Activated T-cell treated with anti-CD3 and anti-CD28 coated beads for 24 hours (primary cell): ENCODE data around the gene LDLRAD2.

ENCODE experiments used
- DNase-seq: peaks from one replicate; pipeline ENCODE4 v3.0.0-alpha.2; 2020; ENCODE audit warnings: low read depth

The LDLRAD2 gene

GRCh38 chr1:21860971-21861370, 48.9 kb downstream of the LDLRAD2 start:
- no peak for DNase-seq

DNA sequence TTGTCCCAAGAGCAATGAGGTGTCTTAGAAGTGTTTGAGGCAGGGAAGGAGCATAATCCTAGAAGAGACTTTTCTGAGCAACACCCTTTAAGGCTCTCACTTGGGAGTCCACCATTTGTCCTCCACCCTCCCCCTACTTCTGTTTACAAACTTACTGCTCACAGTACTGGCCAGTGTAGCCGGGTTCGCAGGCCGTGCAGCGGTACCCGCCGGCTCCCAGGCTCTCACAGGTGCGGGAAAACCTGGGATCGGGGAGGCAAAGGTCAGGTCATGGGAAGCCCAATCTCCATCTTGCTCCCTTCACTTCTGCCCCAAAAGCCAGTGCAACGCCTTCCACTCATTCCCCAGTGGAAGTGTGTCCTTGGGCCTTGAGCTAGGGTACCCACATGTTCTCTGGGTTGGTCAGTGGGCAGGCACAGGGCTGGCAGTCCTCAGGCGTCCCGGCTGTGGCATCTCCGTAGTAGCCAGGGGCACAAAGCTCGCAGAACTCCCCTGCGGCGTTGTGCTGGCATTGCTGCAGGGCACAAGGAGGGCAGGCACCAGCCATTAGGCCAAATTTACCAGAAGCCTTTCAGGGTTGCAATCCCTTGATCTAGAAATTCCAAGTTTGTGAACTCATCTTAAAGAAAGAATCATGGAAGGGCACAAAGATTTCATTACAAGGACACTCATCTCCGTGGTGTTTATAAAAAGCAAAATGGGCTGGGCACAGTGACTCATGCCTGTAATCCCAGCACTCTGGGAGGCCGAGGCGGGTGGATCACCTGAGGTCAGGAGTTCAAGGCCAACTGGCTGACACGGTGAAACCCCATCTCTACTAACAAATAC, 49.8 kb downstream of the LDLRAD2 start:
- DNase-seq = no peak

DNA sequence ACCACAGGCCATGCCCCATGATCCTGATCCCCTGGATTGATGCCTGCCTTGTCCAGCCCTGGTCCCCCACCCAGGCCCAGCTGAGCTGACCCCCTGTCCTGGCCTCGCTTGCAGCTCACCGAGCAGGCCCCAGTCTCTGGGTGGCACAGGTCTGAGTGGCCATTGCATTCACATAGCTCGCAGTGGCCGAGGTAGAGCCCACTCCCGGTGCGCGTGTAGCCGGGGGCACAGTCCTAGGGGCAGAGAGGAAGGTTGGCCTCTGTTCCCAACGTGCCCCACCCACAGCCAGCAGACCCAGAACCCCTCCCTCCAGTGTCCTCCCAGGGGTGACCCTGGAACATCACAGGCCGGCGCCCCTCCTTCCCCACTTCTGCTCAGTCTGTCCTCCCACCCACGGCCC, 51.9 kb downstream of the LDLRAD2 start:
- DNase-seq = no peak

- DNase-seq = no peak
These were observed 52.7 kb downstream of the LDLRAD2 start for GRCh38 chr1:21864730-21865129.

- DNase-seq = no peak
These were observed 53.5 kb downstream of the LDLRAD2 start for GRCh38 chr1:21865609-21865942.

GRCh38 chr1:21865943-21866706, 54.1 kb downstream of the LDLRAD2 start:
- DNase-seq = no peak

- DNase-seq = no peak
These were observed 54.6 kb downstream of the LDLRAD2 start for GRCh38 chr1:21866707-21867043.

DNA sequence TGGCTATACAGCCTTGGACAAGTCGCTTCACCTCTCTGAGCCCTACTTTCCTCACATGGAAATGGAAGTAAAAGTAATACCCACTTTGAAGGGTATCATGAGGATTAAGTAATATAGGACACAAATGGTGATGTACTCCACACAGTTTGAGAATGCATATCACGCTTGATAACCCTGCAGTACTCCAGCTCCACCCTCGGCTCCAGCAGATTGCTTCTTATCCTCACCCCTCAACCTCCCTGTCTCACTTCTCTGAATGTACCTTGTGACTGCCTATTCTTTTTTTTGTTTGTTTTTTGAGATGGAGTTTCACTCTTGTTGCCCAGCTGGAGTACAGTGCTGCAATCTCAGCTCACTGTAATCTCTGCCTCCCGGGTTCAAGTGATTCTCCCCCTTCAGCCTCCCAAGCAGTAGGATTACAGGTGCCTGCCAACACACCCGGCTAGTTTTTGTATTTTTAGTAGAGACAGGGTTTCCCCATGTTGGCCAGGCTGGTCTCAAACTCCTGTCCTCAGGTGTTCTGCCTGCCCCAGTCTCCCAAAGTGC, 55.5 kb downstream of the LDLRAD2 start:
- DNase-seq = no peak

- no peak for DNase-seq
These were observed 56.4 kb downstream of the LDLRAD2 start for GRCh38 chr1:21868482-21868881.

DNA sequence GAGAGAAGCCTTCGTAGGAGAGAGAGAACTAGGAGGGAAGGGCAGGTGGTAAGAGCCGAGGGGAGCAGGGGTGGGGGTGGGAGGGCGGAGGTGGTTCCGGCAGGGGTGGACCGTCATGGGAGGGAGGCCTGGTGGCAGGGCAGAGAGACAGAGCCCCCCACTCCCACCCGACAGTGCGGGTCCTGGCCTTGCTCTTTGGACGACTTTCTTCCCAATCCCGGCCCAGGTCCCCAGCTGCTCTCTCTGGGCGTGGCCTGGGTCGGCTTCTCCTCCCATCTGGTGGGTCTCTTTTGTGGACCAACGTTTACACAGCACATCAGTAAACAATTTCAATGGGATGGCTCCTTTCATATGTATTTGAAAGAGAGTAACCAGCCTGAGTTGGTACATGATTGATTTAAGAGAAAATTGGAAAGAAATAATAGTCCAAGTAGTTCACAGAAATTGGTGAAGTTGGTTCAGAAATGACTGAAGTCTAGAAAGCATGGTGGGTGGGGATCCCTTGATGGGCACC, 56.9 kb downstream of the LDLRAD2 start:
- DNase-seq = no peak

DNA sequence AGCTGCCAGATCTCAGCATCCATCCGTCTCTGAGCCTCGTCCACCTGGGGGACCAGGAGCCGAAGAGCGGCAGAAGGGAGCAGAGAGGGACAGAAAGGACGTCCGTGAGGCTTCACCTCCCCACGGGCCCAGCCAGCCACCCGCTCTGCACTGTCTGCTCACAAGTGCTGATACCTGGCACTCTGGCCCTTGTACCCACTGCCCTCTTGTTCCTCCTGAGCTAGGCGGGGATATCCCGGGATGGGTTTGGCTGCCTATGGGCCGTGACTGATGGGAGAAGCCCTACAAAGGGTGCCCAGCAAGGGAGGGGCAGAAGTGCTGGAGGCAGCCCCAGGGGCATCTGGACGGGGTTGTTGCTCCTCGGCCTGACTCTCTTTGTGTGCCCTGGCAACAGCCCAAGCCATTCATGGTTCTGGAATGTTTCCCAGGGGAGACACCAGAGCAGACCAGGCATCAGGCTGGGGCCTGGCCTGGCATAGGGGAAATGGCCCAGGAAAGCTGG, 57.6 kb downstream of the LDLRAD2 start:
- DNase-seq = no peak

DNA sequence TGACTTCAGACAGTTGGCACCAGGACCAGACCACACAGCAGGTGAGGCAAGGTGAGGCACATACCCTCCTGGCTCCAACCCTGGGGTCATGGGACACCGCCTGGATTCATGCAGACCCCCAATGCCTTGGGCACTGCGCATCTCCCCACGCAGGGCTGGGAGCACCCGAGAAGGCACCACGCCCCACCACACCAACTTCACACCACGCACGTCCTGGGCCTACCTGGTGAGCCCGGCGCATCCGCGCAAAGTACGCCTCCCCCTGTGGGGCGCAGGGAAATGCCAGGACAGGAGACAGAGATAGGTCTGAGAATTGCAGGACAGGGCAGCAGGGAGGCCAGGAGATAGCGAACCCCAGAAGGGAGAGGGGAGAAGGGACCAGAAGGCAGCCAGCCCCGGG, 58.5 kb downstream of the LDLRAD2 start:
- DNase-seq = no peak

DNA sequence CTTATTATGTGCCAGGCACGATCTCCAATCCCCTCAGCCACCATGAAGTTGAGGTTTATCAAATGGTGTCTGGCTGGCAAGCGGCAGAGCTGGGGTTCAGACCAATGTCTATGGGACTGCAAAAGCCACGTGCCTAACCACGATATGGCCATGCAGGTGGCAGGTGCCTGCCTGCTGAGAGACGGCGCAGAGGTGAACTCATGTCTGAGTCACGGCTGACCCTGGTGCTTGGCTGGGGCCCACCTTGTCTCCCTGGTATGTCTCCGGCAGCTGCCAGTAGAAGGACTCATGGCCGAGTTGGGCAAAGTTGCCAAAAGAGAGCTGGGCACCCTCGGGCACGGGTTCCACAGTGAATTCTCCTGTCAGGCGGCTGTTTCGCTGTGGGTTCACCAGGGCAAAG, 59.9 kb downstream of the LDLRAD2 start:
- no peak for DNase-seq

DNA sequence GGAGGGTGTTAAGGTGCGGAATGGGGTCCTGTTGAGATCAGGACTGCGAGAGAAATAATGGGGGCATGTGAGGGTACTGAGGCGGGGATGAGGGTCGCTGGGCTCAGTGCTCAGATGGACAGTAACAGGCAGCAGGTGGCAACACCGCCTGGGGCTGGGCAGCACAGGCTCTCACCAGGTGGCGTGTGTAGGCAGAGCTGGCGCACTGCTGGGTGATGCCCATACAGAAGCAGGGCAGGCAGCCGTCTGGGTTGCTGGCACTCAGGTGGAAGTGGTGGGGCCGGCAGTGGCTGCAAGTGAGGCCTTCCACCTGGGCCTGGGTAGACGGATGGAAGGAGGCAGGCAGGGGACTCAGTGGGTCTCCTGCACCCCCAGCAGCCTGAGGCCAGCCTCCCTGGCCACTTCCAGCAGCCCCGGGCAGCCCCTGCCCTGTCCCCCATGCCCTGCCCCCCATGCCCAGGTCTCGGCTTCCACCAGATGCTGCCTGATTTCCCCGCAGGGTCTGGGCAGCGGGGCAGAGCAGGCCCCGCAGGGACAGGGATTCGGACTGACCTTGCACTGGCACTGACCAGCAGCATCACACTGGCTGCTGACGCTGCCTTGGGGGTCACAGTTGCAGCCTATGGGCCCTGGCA, 60.5 kb downstream of the LDLRAD2 start:
- no peak for DNase-seq

GRCh38 chr1:21873174-21873573, 61.1 kb downstream of the LDLRAD2 start:
- DNase-seq = no peak

GRCh38 chr1:21873761-21874160, 61.7 kb downstream of the LDLRAD2 start:
- DNase-seq = no peak

GRCh38 chr1:21874328-21874727, 62.3 kb downstream of the LDLRAD2 start:
- no peak for DNase-seq
